ENCODE data around the gene SLC4A3.

Gene SLC4A3, protein sequence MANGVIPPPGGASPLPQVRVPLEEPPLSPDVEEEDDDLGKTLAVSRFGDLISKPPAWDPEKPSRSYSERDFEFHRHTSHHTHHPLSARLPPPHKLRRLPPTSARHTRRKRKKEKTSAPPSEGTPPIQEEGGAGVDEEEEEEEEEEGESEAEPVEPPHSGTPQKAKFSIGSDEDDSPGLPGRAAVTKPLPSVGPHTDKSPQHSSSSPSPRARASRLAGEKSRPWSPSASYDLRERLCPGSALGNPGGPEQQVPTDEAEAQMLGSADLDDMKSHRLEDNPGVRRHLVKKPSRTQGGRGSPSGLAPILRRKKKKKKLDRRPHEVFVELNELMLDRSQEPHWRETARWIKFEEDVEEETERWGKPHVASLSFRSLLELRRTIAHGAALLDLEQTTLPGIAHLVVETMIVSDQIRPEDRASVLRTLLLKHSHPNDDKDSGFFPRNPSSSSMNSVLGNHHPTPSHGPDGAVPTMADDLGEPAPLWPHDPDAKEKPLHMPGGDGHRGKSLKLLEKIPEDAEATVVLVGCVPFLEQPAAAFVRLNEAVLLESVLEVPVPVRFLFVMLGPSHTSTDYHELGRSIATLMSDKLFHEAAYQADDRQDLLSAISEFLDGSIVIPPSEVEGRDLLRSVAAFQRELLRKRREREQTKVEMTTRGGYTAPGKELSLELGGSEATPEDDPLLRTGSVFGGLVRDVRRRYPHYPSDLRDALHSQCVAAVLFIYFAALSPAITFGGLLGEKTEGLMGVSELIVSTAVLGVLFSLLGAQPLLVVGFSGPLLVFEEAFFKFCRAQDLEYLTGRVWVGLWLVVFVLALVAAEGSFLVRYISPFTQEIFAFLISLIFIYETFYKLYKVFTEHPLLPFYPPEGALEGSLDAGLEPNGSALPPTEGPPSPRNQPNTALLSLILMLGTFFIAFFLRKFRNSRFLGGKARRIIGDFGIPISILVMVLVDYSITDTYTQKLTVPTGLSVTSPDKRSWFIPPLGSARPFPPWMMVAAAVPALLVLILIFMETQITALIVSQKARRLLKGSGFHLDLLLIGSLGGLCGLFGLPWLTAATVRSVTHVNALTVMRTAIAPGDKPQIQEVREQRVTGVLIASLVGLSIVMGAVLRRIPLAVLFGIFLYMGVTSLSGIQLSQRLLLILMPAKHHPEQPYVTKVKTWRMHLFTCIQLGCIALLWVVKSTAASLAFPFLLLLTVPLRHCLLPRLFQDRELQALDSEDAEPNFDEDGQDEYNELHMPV

DNA sequence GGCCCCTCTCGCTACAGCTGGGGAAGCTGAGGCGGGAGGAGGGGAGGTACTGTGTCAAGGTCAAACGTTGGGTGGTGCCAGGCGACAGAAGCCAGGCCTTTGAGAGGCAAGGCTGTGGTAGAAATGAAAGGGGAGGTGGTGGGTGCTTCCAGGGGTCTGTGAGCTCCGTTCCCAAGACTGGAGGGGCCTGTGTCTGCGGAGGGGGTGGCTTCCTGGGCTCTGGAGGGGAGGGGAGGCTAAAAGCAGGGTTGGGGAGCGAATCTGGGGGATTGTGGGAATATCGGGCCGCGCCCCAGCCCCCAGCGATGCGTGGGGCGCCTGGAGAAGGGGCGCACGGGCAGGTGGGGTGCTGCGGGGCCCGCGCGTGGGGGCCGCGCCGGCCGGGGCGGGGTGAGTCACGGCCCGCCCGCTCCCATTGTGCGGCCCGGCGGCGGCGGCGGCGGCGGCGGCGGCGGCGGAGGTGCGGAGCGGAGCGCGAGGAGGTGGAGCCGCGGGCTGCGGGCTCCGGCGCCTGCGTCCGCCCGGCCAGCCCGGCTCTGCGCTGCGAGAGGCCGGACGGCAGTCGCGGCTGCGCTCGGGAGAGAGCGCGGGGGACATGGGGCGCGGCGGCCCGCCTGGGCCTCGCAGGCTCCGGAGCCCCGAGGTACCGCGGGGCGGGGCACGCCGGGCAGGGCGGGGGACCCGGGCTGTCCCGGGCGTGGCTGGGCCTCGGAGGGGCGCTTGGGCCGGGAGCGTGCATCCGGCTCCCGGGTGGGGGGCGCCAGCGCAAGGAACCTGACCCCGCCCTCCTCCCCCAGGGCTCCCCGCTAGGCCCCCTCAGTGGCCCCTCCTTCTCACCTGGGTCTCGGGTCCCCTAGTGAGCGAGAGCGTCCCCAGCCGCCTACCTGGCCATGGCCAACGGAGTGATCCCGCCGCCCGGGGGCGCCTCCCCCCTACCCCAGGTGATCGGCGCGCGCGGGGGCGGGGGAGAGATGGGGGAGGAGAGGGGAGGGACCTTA, at the start of gene SLC4A3:
TSS of gene SLC4A3 (plus strand) at position 528 of the 998 bp plus-strand sequence. CDS start at position 891, 363 bp downstream.
- H3K36me3 ChIP-seq (replicated peaks; ENCODE audit: low read depth, low read length): no peaks in the 10 kb centered on the region
- H3K79me2 ChIP-seq (ENCODE audit: low read length): no peaks in the 10 kb centered on the region
- no peaks in the 10 kb centered on the region for H3K4me1 ChIP-seq (ENCODE audit: low read length)
- no peaks in the 10 kb centered on the region for H4K20me1 ChIP-seq (ENCODE audit: insufficient read depth, low read length)
- H3K9ac ChIP-seq (ENCODE audit: low read length): peak within 1 kb of the TSS; percentile 43; the same call in 1 of the 2 replicates
- no peaks in the 10 kb centered on the region for H3K9me3 ChIP-seq (ENCODE audit: insufficient read depth, low read length)
- H3K27me3 ChIP-seq (ENCODE audit: low read depth, low read length): peaks cover 12% of the 10 kb centered on the region
- peak within 1 kb of the TSS; percentile 82 for H3K4me3 ChIP-seq (ENCODE audit: low read length)
- H3K4me2 ChIP-seq (ENCODE audit: low read length): peak within 1 kb of the TSS; percentile 82
- TF ChIP-seq CTCF (IDR thresholded peaks at IDR 0.05; ENCODE audit: low read depth, low read length): 0 out of 2 replicates have a peak, but pooled peaks have one; percentile 11
- TF ChIP-seq EZH2phosphoT487 (IDR thresholded peaks at IDR 0.05; ENCODE audit: low read depth): no peak
- peak within 1 kb of the TSS; percentile 65; the same call in 1 of the 2 replicates for H2AFZ ChIP-seq (ENCODE audit: low read depth, low read length)
- H3K27ac ChIP-seq (ENCODE audit: low read length): no peak within 1 kb of the TSS

- H4K20me1 ChIP-seq (ENCODE audit: insufficient read depth, low read length): no peaks in the 10 kb centered on the region
- H3K27me3 ChIP-seq (ENCODE audit: low read depth, low read length): no peaks in the 10 kb centered on the region
- no peaks in the 10 kb centered on the region for H3K36me3 ChIP-seq (replicated peaks; ENCODE audit: low read depth, low read length)
- H3K9ac ChIP-seq (ENCODE audit: low read length): no peak overlapping the region
- no peaks in the 10 kb centered on the region for H3K4me1 ChIP-seq (ENCODE audit: low read length)
- no peak overlapping the region for H2AFZ ChIP-seq (ENCODE audit: low read depth, low read length)
- H3K9me3 ChIP-seq (ENCODE audit: insufficient read depth, low read length): no peaks in the 10 kb centered on the region
- TF ChIP-seq CTCF (IDR thresholded peaks at IDR 0.05; ENCODE audit: low read depth, low read length): no peak
- TF ChIP-seq EZH2phosphoT487 (IDR thresholded peaks at IDR 0.05; ENCODE audit: low read depth): no peak
- H3K4me2 ChIP-seq (ENCODE audit: low read length): no peak overlapping the region
- no peak overlapping the region for H3K4me3 ChIP-seq (ENCODE audit: low read length)
- H3K79me2 ChIP-seq (ENCODE audit: low read length): no peaks in the 10 kb centered on the region
- H3K27ac ChIP-seq (ENCODE audit: low read length): no peak overlapping the region
These were observed 48.4 kb upstream of the SLC4A3 start for GRCh38 chr2:219578811-219579613.

- Histone ChIP-seq H3K9ac (ENCODE audit: low read length) (no peak overlapping the region), H3K4me3 (ENCODE audit: low read length) (no peak overlapping the region), H2AFZ (ENCODE audit: low read depth, low read length) (no peak overlapping the region), H3K4me1 (ENCODE audit: low read length) (no peaks in the 10 kb centered on the region), H4K20me1 (ENCODE audit: insufficient read depth, low read length) (no peaks in the 10 kb centered on the region), H3K4me2 (ENCODE audit: low read length) (no peak overlapping the region), H3K79me2 (ENCODE audit: low read length) (no peaks in the 10 kb centered on the region), H3K36me3 (replicated peaks; ENCODE audit: low read depth, low read length) (no peaks in the 10 kb centered on the region), H3K27me3 (ENCODE audit: low read depth, low read length) (no peaks in the 10 kb centered on the region), H3K9me3 (ENCODE audit: insufficient read depth, low read length) (no peaks in the 10 kb centered on the region), H3K27ac (ENCODE audit: low read length) (no peak overlapping the region)
- no peak for TF ChIP-seq EZH2phosphoT487 (IDR thresholded peaks at IDR 0.05; ENCODE audit: low read depth)
- no peak for TF ChIP-seq CTCF (IDR thresholded peaks at IDR 0.05; ENCODE audit: low read depth, low read length)
These were observed 46.1 kb upstream of the SLC4A3 start for GRCh38 chr2:219581346-219581745.

Data from OCI-LY3 (cell line).